AG10803 (cell line): ENCODE results near the gene ITSN1.
"Not testable (repeated sequence)": the region's sequence is repeated elsewhere in the genome, so short reads cannot be mapped to it uniquely, and the experiment has no call there.

Experiments used
- DNase-seq: peaks from one replicate; pipeline ENCODE4 v3.0.0; 2010; ENCODE audit warnings: low read depth
- H3K4me3 ChIP-seq: 2 replicates; pipeline ENCODE4 v1.5.1; 2011; ENCODE audit warnings: mild to moderate bottlenecking, low read length, control low read depth
- CTCF ChIP-seq: conservative IDR thresholded peaks from 2 replicates; pipeline ENCODE4 v1.5.1; 2011; ENCODE audit warnings: mild to moderate bottlenecking, low read length, control low read depth, inconsistent platforms

Gene ITSN1

GRCh38 chr21:33668180-33668579 lies 25.9 kb downstream of the ITSN1 start:
- no peak for TF ChIP-seq CTCF
- DNase-seq, result peak; percentile 54
- H3K4me3 ChIP-seq, result no peak overlapping the region

- TF ChIP-seq CTCF, result no peak
- H3K4me3 ChIP-seq, result no peak overlapping the region
- DNase-seq, result no peak
These were observed 26.3 kb downstream of the ITSN1 start for GRCh38 chr21:33668620-33669019.

- no peak for TF ChIP-seq CTCF
- no peak for DNase-seq
- no peak overlapping the region for H3K4me3 ChIP-seq
These were observed 28.0 kb downstream of the ITSN1 start for GRCh38 chr21:33670076-33670978.

GRCh38 chr21:33673473-33673872 lies 31.2 kb downstream of the ITSN1 start:
- H3K4me3 ChIP-seq, result no peak overlapping the region
- no peak for TF ChIP-seq CTCF
- DNase-seq, result no peak

- H3K4me3 ChIP-seq, result no peak overlapping the region
- TF ChIP-seq CTCF, result no peak
- no peak for DNase-seq
These were observed 31.9 kb downstream of the ITSN1 start for GRCh38 chr21:33674226-33674625.

- DNase-seq, H3K4me3 ChIP-seq: not testable (repeated sequence)
These were observed 34.4 kb downstream of the ITSN1 start for GRCh38 chr21:33676666-33677065.

- TF ChIP-seq CTCF, result no peak
- DNase-seq, result no peak
- H3K4me3 ChIP-seq, result no peak overlapping the region
These were observed 35.1 kb downstream of the ITSN1 start for GRCh38 chr21:33677450-33677849.
